CD4-positive, alpha-beta T cell treated with Interferon gamma for 1 hour (primary cell): ENCODE results near the gene PLCG1.
A peak's percentile ranks its signal among the peaks of the same experiment; 100 is the strongest.
"Not testable (repeated sequence)": the region's sequence is repeated elsewhere in the genome, so short reads cannot be mapped to it uniquely, and the experiment has no call there.

ENCODE experiments used
- DNase-seq: peaks from one replicate; pipeline ENCODE4 v3.0.0-alpha.2; 2020

The PLCG1 gene

GRCh38 chr20:41136680-41137613 is at the start of gene PLCG1:
TSS of gene PLCG1 (plus strand) at chr20:41137543. CDS start at chr20:41137642, 99 bp downstream.
- DNase-seq: peak; percentile 81

DNA sequence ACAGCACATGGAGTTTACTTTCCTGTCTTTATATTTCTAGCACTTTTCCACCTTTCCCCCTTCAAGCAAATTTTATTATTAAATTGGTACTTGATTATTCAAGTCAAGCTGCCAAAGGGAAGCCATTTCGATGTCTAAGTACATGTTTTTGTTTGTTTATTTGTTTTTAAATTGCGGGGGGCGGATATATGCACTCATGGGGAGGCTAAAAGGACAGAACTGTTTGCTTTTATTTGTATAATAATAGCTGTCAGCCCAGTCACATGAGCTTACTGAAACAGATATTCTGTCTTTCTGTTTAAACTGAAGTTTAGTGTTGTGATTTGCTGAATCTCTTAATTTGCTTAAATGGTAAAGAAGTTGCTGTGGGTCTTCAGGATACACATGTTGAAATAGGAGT is 49.6 kb upstream of the PLCG1 start:
- DNase-seq: no peak

DNA sequence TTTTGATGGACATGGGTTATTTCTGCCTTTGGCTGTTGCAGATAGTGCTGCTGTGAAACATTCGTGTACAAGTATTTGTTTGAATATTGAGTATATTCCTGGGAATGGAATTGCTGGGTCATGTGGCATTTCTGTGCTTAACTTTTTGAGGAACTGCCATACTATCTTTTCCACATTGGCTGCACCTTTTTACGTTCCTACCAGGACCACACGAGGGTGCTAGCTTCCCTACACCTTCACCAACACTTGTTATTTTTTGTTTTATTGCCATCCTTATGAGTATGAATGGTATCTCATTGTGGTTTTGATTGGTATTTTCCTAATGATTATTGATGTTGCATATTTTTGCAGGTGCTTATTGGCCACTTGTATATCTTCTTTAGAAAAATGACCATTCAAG is 47.8 kb upstream of the PLCG1 start:
- no peak for DNase-seq

GRCh38 chr20:41091927-41092326 is 45.4 kb upstream of the PLCG1 start:
- no peak for DNase-seq

GRCh38 chr20:41094353-41095055 is 42.8 kb upstream of the PLCG1 start:
- DNase-seq: no peak

DNA sequence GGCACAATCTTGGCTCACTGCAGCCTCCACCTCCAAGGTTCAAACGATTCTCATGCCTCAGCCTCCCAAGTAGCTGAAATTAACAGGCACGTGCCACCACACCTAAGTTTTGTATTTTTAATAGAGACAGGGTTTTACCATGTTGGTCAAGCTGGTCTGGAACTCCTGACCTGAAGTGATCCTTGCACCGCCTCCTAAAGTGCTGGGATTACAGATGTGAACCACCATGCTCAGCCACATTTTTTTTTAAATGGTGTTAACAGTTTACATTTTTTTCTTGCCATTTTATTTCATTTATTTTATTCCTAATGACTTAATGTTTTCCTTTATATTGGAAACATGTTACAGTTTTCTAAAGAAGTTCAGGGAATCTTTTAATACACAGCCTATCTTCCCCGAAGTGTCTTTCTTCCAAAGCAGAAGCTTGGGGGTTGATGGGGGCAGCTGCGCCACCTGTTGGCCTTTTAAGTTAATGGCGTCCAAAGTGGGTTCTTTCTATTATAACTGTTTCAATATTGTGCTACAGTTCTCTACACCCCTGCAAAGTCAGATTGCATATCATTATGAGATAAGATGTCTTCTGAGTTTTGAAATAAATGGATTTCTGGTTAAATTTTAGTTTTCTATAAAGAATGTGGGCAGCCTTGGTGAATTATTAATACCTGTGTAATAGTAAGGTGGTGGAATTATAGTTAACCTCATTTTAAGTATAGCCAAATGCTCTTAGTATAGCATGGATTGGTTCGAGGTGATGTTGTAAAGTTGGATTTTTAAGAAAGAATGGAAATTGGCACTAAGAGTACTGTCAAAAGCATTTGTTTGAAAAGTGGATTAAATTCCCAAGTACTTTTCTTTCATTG is 42.0 kb upstream of the PLCG1 start:
- DNase-seq: peak; percentile 53

- no peak for DNase-seq
Measured at GRCh38 chr20:41098703-41099250, 38.6 kb upstream of the PLCG1 start.

DNA sequence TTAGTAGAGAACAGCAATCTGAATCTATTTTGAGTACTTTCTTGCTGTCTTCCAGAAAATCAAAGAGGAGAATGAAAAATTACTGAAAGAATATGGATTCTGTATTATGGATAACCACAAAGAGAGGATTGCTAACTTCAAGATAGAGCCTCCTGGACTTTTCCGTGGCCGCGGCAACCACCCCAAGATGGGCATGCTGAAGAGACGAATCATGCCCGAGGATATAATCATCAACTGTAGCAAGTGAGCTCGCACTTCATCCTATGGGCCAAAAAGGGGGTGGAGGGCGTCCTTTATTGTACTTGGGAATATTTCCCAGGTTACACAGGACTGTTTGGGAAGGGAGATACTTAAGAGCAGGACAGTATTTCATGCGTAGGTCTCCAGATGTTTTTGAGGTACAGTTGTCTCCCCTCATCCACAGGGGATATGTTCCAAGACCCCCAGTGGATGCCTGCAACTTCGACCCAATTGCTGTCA is 37.3 kb upstream of the PLCG1 start:
- no peak for DNase-seq

DNA sequence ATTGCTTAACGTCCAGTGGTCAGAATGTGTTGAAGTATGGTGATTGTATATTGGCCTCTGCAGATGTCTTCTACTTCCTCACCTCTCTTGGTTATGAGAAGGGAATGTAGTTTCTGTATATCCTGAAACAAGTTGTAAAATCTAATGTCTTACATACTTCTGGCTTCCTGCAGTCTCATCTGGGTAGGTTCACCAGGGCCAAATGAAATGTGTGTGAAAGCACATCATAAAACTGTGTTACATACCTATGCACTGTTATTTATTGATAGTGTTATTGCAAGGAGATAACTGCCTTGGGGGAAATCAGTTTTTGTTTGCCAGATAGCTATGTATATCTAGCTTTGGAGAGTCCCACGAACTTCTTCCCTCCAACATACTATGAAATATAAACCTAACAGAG is 35.7 kb upstream of the PLCG1 start:
- DNase-seq: no peak

DNA sequence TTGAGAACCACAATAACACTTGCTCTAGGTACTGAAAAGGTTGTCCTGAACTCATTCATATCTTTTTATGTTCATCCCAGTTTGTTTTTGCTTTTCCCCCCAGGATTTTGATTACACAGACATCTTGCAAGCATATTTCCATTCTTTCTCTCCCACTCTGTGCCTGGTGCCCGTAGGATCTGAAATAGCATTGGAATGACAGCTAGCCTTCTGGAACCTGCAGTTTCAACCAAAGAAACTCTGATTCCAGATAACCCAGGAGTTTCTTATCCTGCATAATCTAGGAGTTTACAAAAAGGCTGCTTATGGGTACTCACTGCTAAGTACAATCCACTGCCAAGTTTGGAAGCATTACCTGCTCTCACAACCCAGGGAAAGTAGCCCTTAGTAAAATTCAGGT is 28.8 kb upstream of the PLCG1 start:
- DNase-seq: no peak

DNA sequence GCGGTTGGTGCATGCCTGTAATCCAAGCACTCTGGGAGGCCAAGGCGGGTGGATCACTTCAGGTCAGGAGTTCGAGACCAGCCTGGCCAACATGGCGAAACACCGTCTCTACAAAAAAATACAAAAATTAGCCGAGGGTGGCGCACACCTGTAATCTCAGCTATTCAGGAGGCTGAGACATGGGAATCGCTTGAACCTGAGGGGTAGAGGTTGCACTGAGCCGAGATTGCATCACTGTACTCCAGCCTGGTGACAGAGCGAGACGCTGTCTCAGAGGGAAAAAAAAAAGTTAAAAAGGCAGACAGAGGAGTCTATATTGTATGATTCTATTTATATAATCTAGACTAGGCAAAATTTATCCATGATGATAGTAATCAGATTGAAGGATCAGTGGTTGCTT is 27.3 kb upstream of the PLCG1 start:
- DNase-seq: no peak

DNA sequence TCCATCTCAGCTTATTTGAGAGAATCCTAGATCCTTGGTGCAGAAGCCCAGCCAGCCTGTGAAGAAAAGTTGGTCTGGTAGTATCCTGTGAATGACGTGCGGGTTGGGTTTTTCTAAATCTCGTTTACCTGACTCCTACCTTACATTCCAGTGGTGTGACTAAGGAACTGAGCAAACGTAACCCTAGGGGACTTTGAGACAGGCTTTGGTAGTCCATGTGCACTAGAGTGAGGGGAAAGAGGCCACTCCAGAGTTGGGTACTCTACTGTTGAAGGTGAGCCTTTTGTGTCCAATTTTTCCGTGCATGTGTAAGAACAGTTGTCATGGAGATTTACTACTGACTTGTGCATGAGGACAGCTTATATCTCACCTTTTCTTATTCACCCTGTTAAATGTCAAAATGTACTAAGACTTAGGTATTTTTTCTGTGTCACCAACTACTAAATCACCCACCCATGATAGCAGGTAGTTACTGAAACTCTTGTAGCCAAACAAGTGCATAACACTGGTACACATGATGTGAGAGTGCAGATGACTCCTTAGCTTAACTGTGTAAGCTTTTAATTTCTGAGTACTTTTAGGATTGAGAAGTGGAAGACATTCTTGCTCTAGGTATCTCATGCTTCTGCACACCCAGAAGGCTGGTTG is 26.3 kb upstream of the PLCG1 start:
- DNase-seq: no peak

GRCh38 chr20:41111578-41111951 is 25.8 kb upstream of the PLCG1 start:
- no peak for DNase-seq

DNA sequence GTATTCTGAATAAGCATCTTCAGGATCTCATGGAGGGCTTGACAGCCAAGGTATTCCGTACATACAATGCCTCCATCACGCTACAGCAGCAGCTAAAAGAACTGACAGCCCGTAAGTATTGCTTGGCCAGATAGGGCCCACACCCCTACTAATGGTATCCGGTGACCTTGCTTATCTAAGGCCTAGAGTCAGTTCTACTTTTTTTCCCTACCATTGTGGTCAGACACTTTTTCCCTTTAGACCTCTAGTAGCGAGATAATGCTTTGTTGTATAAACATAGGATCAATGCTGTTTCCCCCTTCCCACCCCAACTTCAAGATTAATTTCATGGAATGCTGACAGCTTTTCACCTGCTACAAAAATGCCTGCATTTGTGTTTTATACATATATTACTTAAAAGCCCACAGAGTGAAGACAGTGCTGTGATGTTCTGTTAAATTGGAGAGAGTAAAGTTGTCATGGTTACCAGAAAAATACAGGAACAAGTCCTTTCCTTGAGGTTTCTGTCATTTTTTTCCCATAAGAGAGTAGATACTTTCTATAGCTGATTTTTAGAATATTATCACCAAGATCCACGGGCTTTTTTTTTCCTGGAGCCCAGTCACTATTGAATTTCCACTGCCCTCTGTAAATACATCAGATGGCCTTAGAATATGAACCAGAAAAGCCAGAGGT is 20.9 kb upstream of the PLCG1 start:
- DNase-seq: no peak

- not testable (repeated sequence) for DNase-seq
Measured at GRCh38 chr20:41118159-41118558, 19.2 kb upstream of the PLCG1 start.

- DNase-seq: no peak
Measured at GRCh38 chr20:41118632-41119031, 18.7 kb upstream of the PLCG1 start.

DNA sequence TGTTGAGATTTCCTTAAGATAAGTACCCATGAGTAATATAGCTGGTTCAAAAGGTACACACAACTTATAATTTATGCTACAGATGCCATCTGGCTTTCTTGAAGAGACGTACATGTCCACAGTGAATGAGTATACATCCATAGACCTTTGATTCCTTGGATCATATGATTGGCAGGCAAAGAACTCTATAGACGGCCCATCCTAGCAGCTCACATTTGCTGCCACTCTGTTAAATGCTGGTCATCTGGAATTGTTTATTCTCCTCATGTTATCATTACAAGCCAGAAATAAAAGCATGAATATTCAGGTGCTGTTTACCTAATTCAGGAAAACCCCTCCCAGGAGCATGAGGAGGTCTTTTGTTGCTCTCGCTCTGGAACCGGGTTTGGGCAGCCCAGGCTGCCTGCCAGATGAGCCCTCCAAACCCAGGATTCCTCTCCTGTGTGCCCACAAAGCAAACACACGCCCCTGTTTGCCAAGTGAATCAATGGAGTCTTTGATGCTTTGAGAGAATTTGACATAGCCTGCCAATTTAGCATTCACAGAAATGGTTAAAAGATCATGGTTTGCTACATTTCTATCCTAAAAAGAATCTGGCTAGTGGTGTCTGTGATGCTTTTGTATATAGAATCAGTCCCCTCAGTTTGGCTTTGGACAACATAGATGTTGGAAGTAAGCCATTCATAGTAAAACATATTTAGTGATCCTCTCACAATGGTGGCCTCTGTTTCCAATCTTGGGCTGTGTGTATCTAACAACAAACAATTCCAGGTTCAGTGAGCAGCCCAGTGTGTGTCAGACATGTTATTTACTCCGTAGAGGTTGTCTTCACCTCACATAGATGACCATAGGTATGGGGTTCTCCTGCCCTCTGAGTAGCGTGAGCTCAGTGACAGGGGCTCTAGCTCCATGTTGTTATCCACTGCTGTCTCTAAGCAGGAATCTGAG is 17.5 kb upstream of the PLCG1 start:
- no peak for DNase-seq

DNA sequence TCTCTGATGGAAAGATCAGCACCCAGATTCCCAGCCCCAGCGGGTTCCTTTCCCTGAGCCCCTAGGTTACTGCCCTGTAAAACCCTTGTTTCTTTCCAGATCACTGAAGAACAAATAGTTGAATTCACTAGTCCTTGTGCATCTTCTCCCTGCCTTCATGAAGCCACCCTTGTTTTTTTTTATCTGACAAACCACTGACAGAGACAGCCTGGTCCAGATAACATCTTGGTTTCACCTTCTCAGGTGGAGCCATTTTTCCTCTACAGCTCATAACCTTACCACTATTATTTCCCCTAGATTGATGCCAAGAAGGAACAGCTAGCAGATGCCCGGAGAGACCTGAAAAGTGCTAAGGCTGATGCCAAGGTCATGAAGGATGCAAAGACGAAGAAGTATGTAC is 15.9 kb upstream of the PLCG1 start:
- no peak for DNase-seq

DNA sequence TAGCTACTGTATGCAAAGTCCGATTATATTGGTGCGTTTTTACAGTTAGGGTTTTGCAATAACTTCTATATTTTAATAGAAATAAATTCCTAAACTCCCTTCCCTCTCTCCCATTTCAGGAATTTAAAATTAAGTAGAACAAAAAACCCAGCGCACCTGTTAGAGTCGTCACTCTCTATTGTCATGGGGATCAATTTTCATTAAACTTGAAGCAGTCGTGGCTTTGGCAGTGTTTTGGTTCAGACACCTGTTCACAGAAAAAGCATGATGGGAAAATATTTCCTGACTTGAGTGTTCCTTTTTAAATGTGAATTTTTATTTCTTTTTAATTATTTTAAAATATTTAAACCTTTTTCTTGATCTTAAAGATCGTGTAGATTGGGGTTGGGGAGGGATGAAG is 13.7 kb upstream of the PLCG1 start:
- no peak for DNase-seq

GRCh38 chr20:41124451-41125094 is 12.8 kb upstream of the PLCG1 start:
- no peak for DNase-seq
